Fibroblast of lung (primary cell): ENCODE results near the gene LRRC3B.

Source experiments
- EZH2 ChIP-seq: IDR thresholded peaks from 2 replicates; pipeline ENCODE4 v1.5.1; 2012; ENCODE audit warnings: low read length, control low read depth, mild to moderate bottlenecking; ENCODE audit errors: missing control alignments
- TF ChIP-seq, protein P1 (sequence below), 2 donors: IDR thresholded peaks in 1 of 2; conservative IDR thresholded peaks in 1 of 2; 1 replicate in 1 of 2; 2 replicates in 1 of 2; pipeline ENCODE4 v1.5.1; 2011 to 2012; ENCODE audit warnings: low read length in 2 of 2, control low read depth in 1 of 2, inconsistent platforms in 1 of 2, low read depth in 1 of 2, mild to moderate bottlenecking in 1 of 2

DNA sequence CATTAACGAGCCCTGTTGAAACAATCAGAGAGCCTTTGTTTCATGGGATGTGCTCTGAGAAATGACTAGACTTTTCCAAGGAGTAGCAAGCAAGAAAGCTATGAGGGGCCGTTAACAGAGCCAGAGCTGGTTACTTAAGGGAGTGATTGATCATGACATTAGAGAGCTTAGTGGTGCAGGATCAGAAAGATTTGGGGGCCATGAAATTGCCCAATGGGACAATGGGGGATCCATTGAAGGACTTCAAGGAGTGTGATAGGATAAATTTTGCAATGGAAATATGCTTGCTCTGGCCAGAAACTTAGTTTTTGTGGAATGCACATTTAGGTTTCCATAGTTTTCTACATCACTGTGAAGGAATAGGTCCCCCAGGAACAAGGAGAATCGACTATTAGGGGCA lies 45.6 kb downstream of the LRRC3B start:
- TF ChIP-seq, protein P1, sequence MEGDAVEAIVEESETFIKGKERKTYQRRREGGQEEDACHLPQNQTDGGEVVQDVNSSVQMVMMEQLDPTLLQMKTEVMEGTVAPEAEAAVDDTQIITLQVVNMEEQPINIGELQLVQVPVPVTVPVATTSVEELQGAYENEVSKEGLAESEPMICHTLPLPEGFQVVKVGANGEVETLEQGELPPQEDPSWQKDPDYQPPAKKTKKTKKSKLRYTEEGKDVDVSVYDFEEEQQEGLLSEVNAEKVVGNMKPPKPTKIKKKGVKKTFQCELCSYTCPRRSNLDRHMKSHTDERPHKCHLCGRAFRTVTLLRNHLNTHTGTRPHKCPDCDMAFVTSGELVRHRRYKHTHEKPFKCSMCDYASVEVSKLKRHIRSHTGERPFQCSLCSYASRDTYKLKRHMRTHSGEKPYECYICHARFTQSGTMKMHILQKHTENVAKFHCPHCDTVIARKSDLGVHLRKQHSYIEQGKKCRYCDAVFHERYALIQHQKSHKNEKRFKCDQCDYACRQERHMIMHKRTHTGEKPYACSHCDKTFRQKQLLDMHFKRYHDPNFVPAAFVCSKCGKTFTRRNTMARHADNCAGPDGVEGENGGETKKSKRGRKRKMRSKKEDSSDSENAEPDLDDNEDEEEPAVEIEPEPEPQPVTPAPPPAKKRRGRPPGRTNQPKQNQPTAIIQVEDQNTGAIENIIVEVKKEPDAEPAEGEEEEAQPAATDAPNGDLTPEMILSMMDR (conservative IDR thresholded peaks at IDR 0.05 in 1 of 2, IDR thresholded peaks at IDR 0.05 in 1 of 2; ENCODE audit: low read depth in 1 of 2, low read length in 2 of 2) = no peak
- TF ChIP-seq EZH2 = no peak
